ENCODE measurements around the gene CCDC88C. TPM values are rescaled to one million over a fixed set of nuclear protein-coding genes. Genes with fewer than 3 reads are reported as not detected.

The CCDC88C gene
- total and polyA plus RNA-seq, 2 donors = 25.6 to 47.4 TPM

DNA sequence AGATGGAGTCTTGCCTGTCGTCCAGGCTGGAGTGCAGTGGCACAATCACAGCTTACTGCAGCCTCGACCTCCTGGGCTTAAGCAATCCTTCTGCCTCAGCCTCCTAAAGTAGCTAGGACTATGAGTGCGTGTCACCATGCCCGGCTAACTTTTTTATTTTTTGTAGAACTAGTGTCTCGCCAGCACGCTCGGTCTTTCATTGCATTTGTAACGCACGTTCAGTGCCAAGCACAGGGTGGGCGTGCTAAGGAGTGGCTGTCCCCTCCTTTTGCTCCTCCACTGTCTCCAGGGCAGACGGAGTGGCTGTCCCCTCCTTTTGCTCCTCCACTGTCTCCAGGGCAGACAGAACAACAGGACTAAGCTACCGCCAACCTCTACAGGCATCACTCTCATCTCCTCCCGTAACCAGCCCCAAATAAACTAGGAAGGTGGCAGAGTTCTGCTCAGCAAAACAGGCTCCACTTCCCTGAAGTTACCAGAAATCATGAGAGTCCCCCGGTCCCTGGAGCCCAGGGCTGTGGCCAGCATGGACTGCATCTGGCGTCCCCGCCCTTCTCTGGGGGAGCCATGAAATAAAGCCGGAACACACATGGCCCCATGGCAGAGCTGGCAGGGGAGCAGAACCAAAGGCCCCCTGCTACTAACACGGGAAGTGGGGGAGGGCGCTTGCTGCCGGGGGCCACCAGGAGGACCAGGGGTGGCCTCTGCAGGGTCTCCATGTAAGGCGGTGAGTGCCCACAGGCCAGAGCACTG lies 60.2 kb downstream of the CCDC88C start:
- Histone ChIP-seq H3K4me3 (ENCODE audit: low read length in 2 of 2) (no peak overlapping the region), H3K9me3 (ENCODE audit: control insufficient read depth in 2 of 2, insufficient read depth in 1 of 2, low read length in 1 of 2) (no peaks in the 10 kb centered on the region), H3K4me1 (ENCODE audit: control insufficient read depth in 2 of 2, insufficient read depth in 2 of 2, low read length in 2 of 2) (peaks cover 15 to 54% of the 10 kb centered on the region in 2 donors), H3K27ac (ENCODE audit: low read depth in 1 of 2, low read length in 1 of 2) (no peak overlapping the region), H3K36me3 (ENCODE audit: control insufficient read depth in 2 of 2, insufficient read depth in 2 of 2, low read length in 1 of 2) (peaks cover 32 to 49% of the 10 kb centered on the region in 2 donors), H3K27me3 (ENCODE audit: control insufficient read depth in 2 of 2, insufficient read depth in 1 of 2, low read length in 1 of 2) (no peaks in the 10 kb centered on the region)
- no peak for DNase-seq (ENCODE audit: low read depth in 6 of 9, low spot score in 9 of 9)
- 99% methylated on average over 21 of the region's 21 CpGs for WGBS

DNA sequence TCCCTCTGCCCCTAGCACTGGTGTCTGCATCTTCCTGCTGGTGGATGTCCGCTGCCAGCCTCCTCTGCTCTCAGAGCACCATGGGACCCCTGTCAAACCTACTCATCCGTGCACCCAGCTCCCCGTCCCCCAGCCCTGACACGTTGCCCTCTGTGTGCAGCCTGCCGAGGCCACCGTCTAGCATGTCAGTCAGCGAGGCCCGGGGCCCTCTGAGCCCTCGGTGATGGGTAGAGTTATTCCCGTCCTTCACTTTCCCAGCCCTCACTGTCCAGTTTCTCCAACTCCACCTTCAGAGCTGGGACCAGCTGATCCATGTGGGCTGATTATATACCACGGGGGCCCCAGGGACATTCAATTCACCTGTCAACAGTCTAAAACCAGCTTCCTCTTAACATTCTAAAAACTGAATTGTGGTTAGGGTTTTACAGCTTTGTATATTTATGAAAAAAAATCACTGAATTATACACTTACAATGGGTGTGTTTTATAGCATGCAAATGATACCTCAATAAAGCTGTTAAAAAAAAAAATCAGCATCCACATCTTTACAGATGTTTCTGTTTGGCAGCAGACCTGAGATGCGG lies 61.3 kb downstream of the CCDC88C start:
- H3K9me3 ChIP-seq (ENCODE audit: control insufficient read depth in 2 of 2, insufficient read depth in 1 of 2, low read length in 1 of 2) = no peaks in the 10 kb centered on the region
- H3K4me1 ChIP-seq (ENCODE audit: control insufficient read depth in 2 of 2, insufficient read depth in 2 of 2, low read length in 2 of 2) = peaks cover 22 to 57% of the 10 kb centered on the region in 2 donors
- peaks cover 32 to 53% of the 10 kb centered on the region in 2 donors for H3K36me3 ChIP-seq (ENCODE audit: control insufficient read depth in 2 of 2, insufficient read depth in 2 of 2, low read length in 1 of 2)
- no peaks in the 10 kb centered on the region for H3K27me3 ChIP-seq (ENCODE audit: control insufficient read depth in 2 of 2, insufficient read depth in 1 of 2, low read length in 1 of 2)
- no peak for DNase-seq (ENCODE audit: low read depth in 6 of 9, low spot score in 9 of 9)
- H3K4me3 ChIP-seq (ENCODE audit: low read length in 2 of 2) = no peak overlapping the region
- peak overlapping the region in 1 of 2 donors; percentile 10 for H3K27ac ChIP-seq (ENCODE audit: low read depth in 1 of 2, low read length in 1 of 2)
- 67% methylated on average over 12 of the region's 12 CpGs for WGBS

DNA sequence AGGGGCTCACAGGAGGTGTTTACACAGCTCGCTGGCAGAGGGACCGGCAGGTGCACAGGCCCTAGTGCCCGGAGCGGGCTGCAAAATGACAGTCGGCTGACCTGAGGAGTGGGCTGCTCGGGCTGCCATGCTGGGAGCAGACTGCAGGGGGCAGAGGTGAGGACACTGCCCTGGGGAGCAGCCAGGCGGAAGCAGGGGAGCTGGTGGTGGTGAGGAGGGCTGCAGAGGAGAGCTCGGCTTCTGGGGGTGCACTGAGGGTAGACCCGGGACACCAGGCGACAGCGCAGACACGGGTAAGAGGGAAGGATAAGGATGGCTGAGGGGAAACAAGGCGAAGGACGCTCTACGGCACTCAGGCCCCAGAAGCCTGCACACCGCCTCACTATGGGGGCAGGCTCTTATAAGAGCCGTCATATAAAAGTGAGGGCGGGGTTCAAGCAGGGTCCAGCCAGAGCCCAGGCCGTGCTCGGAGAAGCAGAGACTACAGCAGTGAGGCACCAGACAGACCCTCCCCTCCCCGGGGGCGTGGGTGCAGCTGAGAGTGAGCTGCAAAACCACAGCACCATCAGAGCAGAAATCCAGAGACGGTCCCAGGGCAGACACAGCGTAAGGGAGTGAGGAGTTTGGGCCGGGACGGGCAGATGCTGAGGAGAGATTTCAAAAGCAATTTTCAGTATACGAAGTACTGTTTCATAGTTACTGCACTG lies 62.5 kb downstream of the CCDC88C start:
- peak in 1 of 9 donors; percentile 55 for DNase-seq (ENCODE audit: low read depth in 6 of 9, low spot score in 9 of 9)

DNA sequence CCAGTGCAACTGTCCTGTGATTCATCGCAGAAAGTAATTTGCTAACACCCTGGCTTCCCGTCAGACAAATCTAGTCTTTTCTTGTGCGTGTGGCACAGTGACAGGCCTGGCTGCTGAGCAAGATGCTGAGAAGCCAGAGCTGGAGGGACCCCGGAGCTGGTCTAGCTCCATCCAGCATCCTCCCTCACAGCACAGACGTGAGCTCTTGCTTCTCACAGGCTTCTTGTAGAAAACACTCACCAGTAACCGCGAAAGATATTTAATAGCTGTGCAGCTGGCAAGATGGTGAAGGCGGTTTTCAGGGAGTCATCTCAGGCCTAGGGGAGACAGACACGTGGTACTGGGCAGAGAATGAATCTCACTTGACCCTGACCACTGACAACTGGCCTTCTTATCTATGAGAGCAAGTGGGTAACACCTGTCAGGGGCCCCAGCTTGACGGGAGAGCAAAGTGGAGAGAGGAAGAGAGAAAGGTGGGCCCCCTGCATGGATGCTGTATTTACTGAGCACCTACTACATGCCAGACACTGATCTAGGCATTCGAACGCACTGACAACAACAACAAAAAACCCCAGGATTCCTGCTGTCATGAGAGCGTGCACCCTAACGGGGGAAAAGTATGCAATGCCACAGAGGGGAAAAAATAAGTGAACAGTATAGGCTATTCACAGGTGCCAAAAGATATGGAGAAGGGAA lies 63.3 kb downstream of the CCDC88C start:
- Histone ChIP-seq H3K36me3 (ENCODE audit: control insufficient read depth in 2 of 2, insufficient read depth in 2 of 2, low read length in 1 of 2) (peaks cover 29 to 47% of the 10 kb centered on the region in 2 donors), H3K4me1 (ENCODE audit: control insufficient read depth in 2 of 2, insufficient read depth in 2 of 2, low read length in 2 of 2) (peaks cover 29 to 75% of the 10 kb centered on the region in 2 donors), H3K4me3 (ENCODE audit: low read length in 2 of 2) (no peak overlapping the region), H3K27me3 (ENCODE audit: control insufficient read depth in 2 of 2, insufficient read depth in 1 of 2, low read length in 1 of 2) (no peaks in the 10 kb centered on the region), H3K27ac (ENCODE audit: low read depth in 1 of 2, low read length in 1 of 2) (peak overlapping the region; percentile 20 to 23), H3K9me3 (ENCODE audit: control insufficient read depth in 2 of 2, insufficient read depth in 1 of 2, low read length in 1 of 2) (no peaks in the 10 kb centered on the region)
- 91% methylated on average over 14 of the region's 14 CpGs for WGBS
- DNase-seq (ENCODE audit: low read depth in 6 of 9, low spot score in 9 of 9) = no peak

More for the DNA sequence above, 62.5 kb downstream of the CCDC88C start:
- WGBS = 67% methylated on average over 27 of the region's 27 CpGs
- no peaks in the 10 kb centered on the region for H3K9me3 ChIP-seq (ENCODE audit: control insufficient read depth in 2 of 2, insufficient read depth in 1 of 2, low read length in 1 of 2)
- peaks cover 32 to 51% of the 10 kb centered on the region in 2 donors for H3K36me3 ChIP-seq (ENCODE audit: control insufficient read depth in 2 of 2, insufficient read depth in 2 of 2, low read length in 1 of 2)
- H3K4me1 ChIP-seq (ENCODE audit: control insufficient read depth in 2 of 2, insufficient read depth in 2 of 2, low read length in 2 of 2) = peaks cover 29 to 68% of the 10 kb centered on the region in 2 donors
- no peak overlapping the region for H3K4me3 ChIP-seq (ENCODE audit: low read length in 2 of 2)
- no peaks in the 10 kb centered on the region for H3K27me3 ChIP-seq (ENCODE audit: control insufficient read depth in 2 of 2, insufficient read depth in 1 of 2, low read length in 1 of 2)
- H3K27ac ChIP-seq (ENCODE audit: low read depth in 1 of 2, low read length in 1 of 2) = peak overlapping the region in 1 of 2 donors; percentile 20

DNA sequence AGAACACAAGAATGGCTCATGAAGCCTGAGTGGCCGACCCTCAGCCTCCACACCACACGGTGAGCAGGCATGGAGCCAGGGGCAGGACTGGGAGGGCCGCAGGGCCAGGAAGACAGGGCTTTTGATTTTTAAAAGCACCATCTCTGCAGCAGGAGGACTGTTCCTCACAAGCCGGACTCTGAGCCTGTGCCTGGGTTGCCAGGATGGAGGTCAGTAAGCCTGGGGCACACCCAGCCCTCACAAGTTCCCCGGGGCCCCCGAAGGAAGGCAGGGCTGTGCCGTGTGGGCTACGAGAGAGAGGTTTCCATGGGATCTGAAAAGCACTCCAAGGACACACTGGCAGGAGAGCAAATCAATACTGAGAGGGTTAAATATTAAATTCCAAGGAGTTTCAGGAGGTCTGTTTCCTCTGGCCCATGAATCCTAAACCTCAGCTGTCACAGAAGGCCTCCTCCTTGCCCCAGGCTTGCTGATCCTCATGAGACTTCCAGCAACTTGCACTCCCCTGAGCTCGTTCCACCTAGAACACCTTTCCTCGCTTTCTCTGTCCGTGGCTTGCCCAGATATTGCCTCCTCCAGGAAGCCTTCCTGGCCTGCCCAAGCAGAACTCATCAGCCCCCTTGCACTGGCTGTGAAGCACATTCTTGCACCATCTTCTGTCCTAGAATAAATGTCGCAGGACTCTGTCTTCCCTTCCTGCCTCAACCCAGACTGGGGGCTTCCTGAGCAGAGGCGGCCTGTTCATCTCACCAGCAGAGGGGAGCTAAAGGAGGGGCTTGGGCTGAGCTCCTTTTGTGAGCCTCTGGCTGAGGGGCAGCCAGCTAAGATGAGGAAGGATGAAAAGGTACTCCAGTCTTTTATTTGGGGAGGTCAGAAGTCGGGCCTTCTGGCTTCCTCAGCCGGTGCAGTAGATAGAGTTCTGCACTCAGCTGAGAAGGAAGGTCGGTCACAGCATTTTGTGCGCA lies 64.6 kb downstream of the CCDC88C start:
- Histone ChIP-seq H3K27ac (ENCODE audit: low read depth in 1 of 2, low read length in 1 of 2) (peak overlapping the region in 1 of 2 donors; percentile 85), H3K36me3 (ENCODE audit: control insufficient read depth in 2 of 2, insufficient read depth in 2 of 2, low read length in 1 of 2) (peaks cover 15 to 38% of the 10 kb centered on the region in 2 donors), H3K4me3 (ENCODE audit: low read length in 2 of 2) (no peak overlapping the region), H3K27me3 (ENCODE audit: control insufficient read depth in 2 of 2, insufficient read depth in 1 of 2, low read length in 1 of 2) (no peaks in the 10 kb centered on the region), H3K4me1 (ENCODE audit: control insufficient read depth in 2 of 2, insufficient read depth in 2 of 2, low read length in 2 of 2) (peaks cover 29 to 80% of the 10 kb centered on the region in 2 donors), H3K9me3 (ENCODE audit: control insufficient read depth in 2 of 2, insufficient read depth in 1 of 2, low read length in 1 of 2) (no peaks in the 10 kb centered on the region)
- no peak for DNase-seq (ENCODE audit: low read depth in 6 of 9, low spot score in 9 of 9)
- 95% methylated on average over 17 of the region's 17 CpGs for WGBS

DNA sequence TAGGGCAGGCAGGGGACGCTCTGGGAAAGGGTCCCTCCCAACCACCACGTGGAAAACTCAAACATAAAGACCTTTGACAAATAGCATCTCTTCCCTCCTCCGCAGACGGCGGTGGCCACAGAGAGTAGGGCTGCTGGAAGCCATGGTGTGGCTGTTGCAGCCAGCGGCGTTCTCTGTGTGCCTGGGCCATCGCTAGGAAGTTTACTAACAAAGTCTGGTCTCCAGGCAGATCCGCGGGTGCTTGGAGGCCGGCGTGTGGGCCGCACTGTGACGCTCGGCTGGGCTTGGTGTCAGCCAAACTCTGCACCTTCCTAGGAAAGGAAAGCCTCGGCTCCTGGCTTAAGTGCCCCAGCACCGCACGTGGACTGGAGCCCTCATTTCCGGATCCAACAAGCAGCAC lies 65.6 kb downstream of the CCDC88C start:
- DNase-seq (ENCODE audit: low read depth in 6 of 9, low spot score in 9 of 9) = no peak
- no peaks in the 10 kb centered on the region for H3K9me3 ChIP-seq (ENCODE audit: control insufficient read depth in 2 of 2, insufficient read depth in 1 of 2, low read length in 1 of 2)
- 89% methylated on average over 19 of the region's 19 CpGs for WGBS
- H3K27me3 ChIP-seq (ENCODE audit: control insufficient read depth in 2 of 2, insufficient read depth in 1 of 2, low read length in 1 of 2) = no peaks in the 10 kb centered on the region
- no peak overlapping the region for H3K4me3 ChIP-seq (ENCODE audit: low read length in 2 of 2)
- peaks cover 10 to 31% of the 10 kb centered on the region in 2 donors for H3K36me3 ChIP-seq (ENCODE audit: control insufficient read depth in 2 of 2, insufficient read depth in 2 of 2, low read length in 1 of 2)
- peak overlapping the region in 1 of 2 donors; percentile 85 for H3K27ac ChIP-seq (ENCODE audit: low read depth in 1 of 2, low read length in 1 of 2)
- peaks cover 29 to 76% of the 10 kb centered on the region in 2 donors for H3K4me1 ChIP-seq (ENCODE audit: control insufficient read depth in 2 of 2, insufficient read depth in 2 of 2, low read length in 2 of 2)

DNA sequence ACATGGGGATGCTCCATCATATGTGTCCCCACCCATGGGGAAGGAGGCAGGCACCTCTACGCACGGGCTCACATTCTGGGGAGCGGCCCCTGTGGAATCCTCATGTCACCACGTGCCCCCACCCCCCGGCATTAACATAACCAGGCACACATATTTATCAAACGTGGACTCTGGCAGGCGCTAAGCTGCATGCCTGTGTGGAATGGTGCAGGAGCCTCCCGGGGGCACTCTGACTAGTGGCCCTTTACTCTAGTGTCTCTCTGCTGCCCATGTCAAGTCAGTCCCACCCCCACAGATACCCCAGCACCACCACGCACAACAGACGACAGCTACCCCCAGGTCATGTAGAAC lies 66.1 kb downstream of the CCDC88C start:
- H3K4me1 ChIP-seq (ENCODE audit: control insufficient read depth in 2 of 2, insufficient read depth in 2 of 2, low read length in 2 of 2) = peaks cover 26 to 70% of the 10 kb centered on the region in 2 donors

More for the DNA sequence above, 66.1 kb downstream of the CCDC88C start:
- H3K27ac ChIP-seq (ENCODE audit: low read depth in 1 of 2, low read length in 1 of 2) = peak overlapping the region; percentile 77 to 85
- no peak for DNase-seq (ENCODE audit: low read depth in 6 of 9, low spot score in 9 of 9)
- H3K36me3 ChIP-seq (ENCODE audit: control insufficient read depth in 2 of 2, insufficient read depth in 2 of 2, low read length in 1 of 2) = peaks cover 10 to 30% of the 10 kb centered on the region in 2 donors
- peak overlapping the region in 1 of 2 donors; percentile 45 for H3K4me3 ChIP-seq (ENCODE audit: low read length in 2 of 2)
- no peaks in the 10 kb centered on the region for H3K27me3 ChIP-seq (ENCODE audit: control insufficient read depth in 2 of 2, insufficient read depth in 1 of 2, low read length in 1 of 2)
- H3K9me3 ChIP-seq (ENCODE audit: control insufficient read depth in 2 of 2, insufficient read depth in 1 of 2, low read length in 1 of 2) = no peaks in the 10 kb centered on the region
- 85% methylated on average over 10 of the region's 10 CpGs for WGBS
